ENCODE measurements around the gene MSTO1.
"Not testable (repeated sequence)": the region's sequence is repeated elsewhere in the genome, so short reads cannot be mapped to it uniquely, and the experiment has no call there.

MSTO1 gene

GRCh38 chr1:155649676-155650075, 39.7 kb downstream of the MSTO1 start (continued):
- TF ChIP-seq PATZ1 (CRISPR knock-in tag; IDR thresholded peaks at IDR 0.05; ENCODE audit: borderline replicate concordance), result no peak
- no peak for TF ChIP-seq PPARA (CRISPR knock-in tag; IDR thresholded peaks at IDR 0.05; ENCODE audit: borderline replicate concordance)
- no peak for TF ChIP-seq CSDC2 (CRISPR knock-in tag; IDR thresholded peaks at IDR 0.05)
- TF ChIP-seq ARNTL (CRISPR knock-in tag; IDR thresholded peaks at IDR 0.05; ENCODE audit: borderline replicate concordance, low read depth), result no peak
- no peak for TF ChIP-seq TOX (CRISPR knock-in tag; IDR thresholded peaks at IDR 0.05; ENCODE audit: borderline replicate concordance)

- ATAC-seq, result no peak
- TF ChIP-seq RARB (CRISPR knock-in tag; IDR thresholded peaks at IDR 0.05) (no peak), ARNTL (CRISPR knock-in tag; IDR thresholded peaks at IDR 0.05; ENCODE audit: borderline replicate concordance, low read depth) (no peak), ESRRG (CRISPR knock-in tag; IDR thresholded peaks at IDR 0.05) (no peak), ZNF8 (CRISPR knock-in tag; IDR thresholded peaks at IDR 0.05) (no peak)
These were observed 40.3 kb downstream of the MSTO1 start for GRCh38 chr1:155650231-155650757.

- ATAC-seq, result peak; percentile 7
- TF ChIP-seq SNAI2 (CRISPR knock-in tag; IDR thresholded peaks at IDR 0.05) (no peak), CSRNP3 (CRISPR knock-in tag; IDR thresholded peaks at IDR 0.05) (no peak), BACH2 (CRISPR knock-in tag; IDR thresholded peaks at IDR 0.05; ENCODE audit: borderline replicate concordance) (no peak), ESRRG (CRISPR knock-in tag; IDR thresholded peaks at IDR 0.05) (no peak), RARB (CRISPR knock-in tag; IDR thresholded peaks at IDR 0.05) (no peak), OSR1 (CRISPR knock-in tag; IDR thresholded peaks at IDR 0.05) (no peak), ZC3H10 (CRISPR knock-in tag; IDR thresholded peaks at IDR 0.05) (no peak), ARNTL (CRISPR knock-in tag; IDR thresholded peaks at IDR 0.05; ENCODE audit: borderline replicate concordance, low read depth) (no peak), ISL1 (CRISPR knock-in tag; IDR thresholded peaks at IDR 0.05) (no peak), ZFP30 (CRISPR knock-in tag; IDR thresholded peaks at IDR 0.05) (no peak), ZNF565 (CRISPR knock-in tag; conservative IDR thresholded peaks at IDR 0.05; ENCODE audit: low read depth) (no peak), TCF4 (CRISPR knock-in tag; IDR thresholded peaks at IDR 0.05; ENCODE audit: borderline replicate concordance) (no peak)
These were observed 42.0 kb downstream of the MSTO1 start for GRCh38 chr1:155651861-155652661.

- ATAC-seq, result no peak
- no peak for TF ChIP-seq TCF4 (CRISPR knock-in tag; IDR thresholded peaks at IDR 0.05; ENCODE audit: borderline replicate concordance)
- TF ChIP-seq GLIS3 (CRISPR knock-in tag; IDR thresholded peaks at IDR 0.05), result no peak
- TF ChIP-seq ZNF8 (CRISPR knock-in tag; IDR thresholded peaks at IDR 0.05), result no peak
- no peak for TF ChIP-seq CSDC2 (CRISPR knock-in tag; IDR thresholded peaks at IDR 0.05)
- no peak for TF ChIP-seq BACH2 (CRISPR knock-in tag; IDR thresholded peaks at IDR 0.05; ENCODE audit: borderline replicate concordance)
These were observed 42.9 kb downstream of the MSTO1 start for GRCh38 chr1:155652951-155653350.

GRCh38 chr1:155657463-155657862, 47.4 kb downstream of the MSTO1 start:
- ATAC-seq, result no peak
- TF ChIP-seq ARNTL (CRISPR knock-in tag; IDR thresholded peaks at IDR 0.05; ENCODE audit: borderline replicate concordance, low read depth) (no peak), CREB5 (CRISPR knock-in tag; IDR thresholded peaks at IDR 0.05; ENCODE audit: low read depth) (no peak), ESRRG (CRISPR knock-in tag; IDR thresholded peaks at IDR 0.05) (no peak), TOX (CRISPR knock-in tag; IDR thresholded peaks at IDR 0.05; ENCODE audit: borderline replicate concordance) (no peak), ZNF8 (CRISPR knock-in tag; IDR thresholded peaks at IDR 0.05) (no peak), BACH2 (CRISPR knock-in tag; IDR thresholded peaks at IDR 0.05; ENCODE audit: borderline replicate concordance) (no peak), ZFP30 (CRISPR knock-in tag; IDR thresholded peaks at IDR 0.05) (no peak), ZNF70 (CRISPR knock-in tag; IDR thresholded peaks at IDR 0.05) (no peak)

- ATAC-seq, result not testable (repeated sequence)
These were observed 51.2 kb downstream of the MSTO1 start for GRCh38 chr1:155661239-155661638.
